HG03159 (cell line): Measurements from ENCODE around the gene GAS1.

ENCODE experiments used
- ATAC-seq: cut with Tn5 transposase; IDR thresholded peaks from one replicate; pipeline ENCODE4 v1.9.1; 2021; ENCODE audit warnings: mild to moderate bottlenecking, moderate library complexity; ENCODE audit not compliant: unreplicated experiment

The GAS1 gene

GRCh38 chr9:86965636-86966395, 18.5 kb upstream of the GAS1 start:
- ATAC-seq: no peak

GRCh38 chr9:86962692-86963091, 15.4 kb upstream of the GAS1 start:
- no peak for ATAC-seq

GRCh38 chr9:86960938-86961337, 13.6 kb upstream of the GAS1 start:
- ATAC-seq: no peak

- no peak for ATAC-seq
These were observed 10.9 kb upstream of the GAS1 start for GRCh38 chr9:86958203-86958602.

- ATAC-seq: no peak
These were observed 8.3 kb upstream of the GAS1 start for GRCh38 chr9:86955561-86955960.

- no peak for ATAC-seq
These were observed 7.7 kb upstream of the GAS1 start for GRCh38 chr9:86955042-86955441.

- no peak for ATAC-seq
These were observed 5.9 kb upstream of the GAS1 start for GRCh38 chr9:86953181-86953580.

GRCh38 chr9:86948074-86948929, 996 bp upstream of the GAS1 start:
- peak; percentile 78 for ATAC-seq

GRCh38 chr9:86946201-86947145, 833 bp downstream of the GAS1 start:
- peak; percentile 38 for ATAC-seq

- ATAC-seq: peak; percentile 3
These were observed 1.5 kb downstream of the GAS1 start for GRCh38 chr9:86945728-86946200.

- ATAC-seq: no peak
These were observed 2.2 kb downstream of the GAS1 start for GRCh38 chr9:86944796-86945727.

- no peak for ATAC-seq
These were observed 3.8 kb downstream of the GAS1 start for GRCh38 chr9:86943201-86944113.

GRCh38 chr9:86942281-86943200, 4.8 kb downstream of the GAS1 start:
- no peak for ATAC-seq

GRCh38 chr9:86941197-86941596, 6.1 kb downstream of the GAS1 start:
- ATAC-seq: no peak

- ATAC-seq: no peak
These were observed 6.5 kb downstream of the GAS1 start for GRCh38 chr9:86940774-86941173.

- ATAC-seq: no peak
These were observed 7.4 kb downstream of the GAS1 start for GRCh38 chr9:86939891-86940290.

- no peak for ATAC-seq
These were observed 8.0 kb downstream of the GAS1 start for GRCh38 chr9:86939321-86939720.

- no peak for ATAC-seq
These were observed 8.5 kb downstream of the GAS1 start for GRCh38 chr9:86938780-86939179.
